ENCODE data around the gene ARHGAP26. TPM values are rescaled to one million over a fixed set of nuclear protein-coding genes. Genes with fewer than 3 reads are reported as not detected.

ARHGAP26 gene
- total RNA-seq, 1 experiment from 2014 or later: 34.5 TPM

DNA sequence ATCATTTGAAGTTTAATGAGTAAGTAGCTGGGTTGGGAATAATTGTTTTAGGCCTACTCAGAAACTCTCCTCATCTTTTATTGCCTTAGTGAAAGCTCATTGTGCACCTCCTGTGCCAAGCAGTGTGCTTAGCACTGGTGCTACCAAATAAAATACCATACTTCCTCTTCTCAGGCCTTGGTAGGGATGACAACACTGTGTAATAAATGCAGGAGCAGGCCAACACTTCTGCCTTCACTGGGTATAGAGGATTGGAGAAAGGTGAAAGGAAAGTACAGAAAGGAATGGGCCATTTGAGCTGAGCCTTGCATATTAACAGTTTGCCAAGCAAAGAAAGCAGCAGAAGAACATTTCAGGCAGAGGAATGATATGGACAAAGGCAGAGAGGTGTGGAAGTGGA is 347.6 kb downstream of the ARHGAP26 start:
- H3K9me2 ChIP-seq (ENCODE audit: insufficient read depth): no peaks in the 10 kb centered on the region
- no peak for TF ChIP-seq EGR1 (IDR thresholded peaks at IDR 0.05; ENCODE audit: low read depth)
- no peak for TF ChIP-seq TCF7L2 (IDR thresholded peaks at IDR 0.05; ENCODE audit: borderline replicate concordance, extremely low read depth, insufficient read depth, insufficient read length)
- TF ChIP-seq, protein P1, sequence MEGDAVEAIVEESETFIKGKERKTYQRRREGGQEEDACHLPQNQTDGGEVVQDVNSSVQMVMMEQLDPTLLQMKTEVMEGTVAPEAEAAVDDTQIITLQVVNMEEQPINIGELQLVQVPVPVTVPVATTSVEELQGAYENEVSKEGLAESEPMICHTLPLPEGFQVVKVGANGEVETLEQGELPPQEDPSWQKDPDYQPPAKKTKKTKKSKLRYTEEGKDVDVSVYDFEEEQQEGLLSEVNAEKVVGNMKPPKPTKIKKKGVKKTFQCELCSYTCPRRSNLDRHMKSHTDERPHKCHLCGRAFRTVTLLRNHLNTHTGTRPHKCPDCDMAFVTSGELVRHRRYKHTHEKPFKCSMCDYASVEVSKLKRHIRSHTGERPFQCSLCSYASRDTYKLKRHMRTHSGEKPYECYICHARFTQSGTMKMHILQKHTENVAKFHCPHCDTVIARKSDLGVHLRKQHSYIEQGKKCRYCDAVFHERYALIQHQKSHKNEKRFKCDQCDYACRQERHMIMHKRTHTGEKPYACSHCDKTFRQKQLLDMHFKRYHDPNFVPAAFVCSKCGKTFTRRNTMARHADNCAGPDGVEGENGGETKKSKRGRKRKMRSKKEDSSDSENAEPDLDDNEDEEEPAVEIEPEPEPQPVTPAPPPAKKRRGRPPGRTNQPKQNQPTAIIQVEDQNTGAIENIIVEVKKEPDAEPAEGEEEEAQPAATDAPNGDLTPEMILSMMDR (IDR thresholded peaks at IDR 0.05 in 2 of 3, conservative IDR thresholded peaks at IDR 0.05 in 1 of 3; ENCODE audit: borderline replicate concordance in 1 of 3, insufficient read depth in 1 of 3, low read depth in 2 of 3, low read length in 2 of 3): no peak
- TF ChIP-seq JUND (IDR thresholded peaks at IDR 0.05): no peak
- TF ChIP-seq YY1 (IDR thresholded peaks at IDR 0.05; ENCODE audit: extremely low read depth, insufficient replicate concordance, low read depth, low read length): no peak
- TF ChIP-seq, protein P2, sequence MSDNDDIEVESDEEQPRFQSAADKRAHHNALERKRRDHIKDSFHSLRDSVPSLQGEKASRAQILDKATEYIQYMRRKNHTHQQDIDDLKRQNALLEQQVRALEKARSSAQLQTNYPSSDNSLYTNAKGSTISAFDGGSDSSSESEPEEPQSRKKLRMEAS (IDR thresholded peaks at IDR 0.05): no peak
- TF ChIP-seq ELF1 (IDR thresholded peaks at IDR 0.05; ENCODE audit: borderline replicate concordance, low read depth): no peak
- no peak for TF ChIP-seq FOSL1 (IDR thresholded peaks at IDR 0.05; ENCODE audit: low read depth)
- TF ChIP-seq ZNF274 (IDR thresholded peaks at IDR 0.05; ENCODE audit: low read depth, low read length): no peak
- TF ChIP-seq, protein P3, sequence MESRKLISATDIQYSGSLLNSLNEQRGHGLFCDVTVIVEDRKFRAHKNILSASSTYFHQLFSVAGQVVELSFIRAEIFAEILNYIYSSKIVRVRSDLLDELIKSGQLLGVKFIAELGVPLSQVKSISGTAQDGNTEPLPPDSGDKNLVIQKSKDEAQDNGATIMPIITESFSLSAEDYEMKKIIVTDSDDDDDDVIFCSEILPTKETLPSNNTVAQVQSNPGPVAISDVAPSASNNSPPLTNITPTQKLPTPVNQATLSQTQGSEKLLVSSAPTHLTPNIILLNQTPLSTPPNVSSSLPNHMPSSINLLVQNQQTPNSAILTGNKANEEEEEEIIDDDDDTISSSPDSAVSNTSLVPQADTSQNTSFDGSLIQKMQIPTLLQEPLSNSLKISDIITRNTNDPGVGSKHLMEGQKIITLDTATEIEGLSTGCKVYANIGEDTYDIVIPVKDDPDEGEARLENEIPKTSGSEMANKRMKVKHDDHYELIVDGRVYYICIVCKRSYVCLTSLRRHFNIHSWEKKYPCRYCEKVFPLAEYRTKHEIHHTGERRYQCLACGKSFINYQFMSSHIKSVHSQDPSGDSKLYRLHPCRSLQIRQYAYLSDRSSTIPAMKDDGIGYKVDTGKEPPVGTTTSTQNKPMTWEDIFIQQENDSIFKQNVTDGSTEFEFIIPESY (IDR thresholded peaks at IDR 0.05; ENCODE audit: extremely low read depth, insufficient replicate concordance, low read length): no peak
- TF ChIP-seq POLR2AphosphoS5 (IDR thresholded peaks at IDR 0.05; ENCODE audit: low read depth, low read length): no peak
- H3K27me3 ChIP-seq (ENCODE audit: insufficient read depth, low read length): no peaks in the 10 kb centered on the region
- H3K36me3 ChIP-seq (ENCODE audit: control insufficient read depth in 1 of 2, insufficient read depth in 2 of 2, low read length in 2 of 2): no peaks in the 10 kb centered on the region
- no peak overlapping the region for H3K4me2 ChIP-seq (ENCODE audit: low read length)
- H3K79me2 ChIP-seq (ENCODE audit: insufficient read depth, low read length): no peaks in the 10 kb centered on the region
- ChIA-PET POLR2A (interaction anchor here (1.1 kb wide), 1 partner anchor 9 kb away, joined by 3 read pairs; no protein-coding TSS in a partner anchor), CTCF (interaction anchor here (0.7 to 1.3 kb wide), 2 partner anchors 12 to 13 kb away, joined by 3 to 4 read pairs; no protein-coding TSS in a partner anchor), RAD21 (ENCODE audit: low non-redundant PET in 1 of 2, low total read pairs in 2 of 2, uncharacterized antibody in 2 of 2, unreplicated experiment in 2 of 2) (no interaction called here)
- H3K9ac ChIP-seq (ENCODE audit: low read length): no peak overlapping the region
- no peak overlapping the region for H3K27ac ChIP-seq (ENCODE audit: low read depth, low read length)
- no peak overlapping the region for H3K4me3 ChIP-seq (replicated peaks in 1 of 2; ENCODE audit: low read depth in 1 of 2, low read length in 2 of 2)
- ATAC-seq: no peak
- no peaks in the 10 kb centered on the region for H4K20me1 ChIP-seq (ENCODE audit: insufficient read depth)
- BruUV-seq (replicated peaks): no TSS peak
- intact Hi-C loops (cut with micrococcal nuclease): no loop called here
- no peak for DNase-seq (ENCODE audit: low read depth, low spot score)
- H3K9me3 ChIP-seq (ENCODE audit: control insufficient read depth in 1 of 2, insufficient read depth in 1 of 2, low read depth in 1 of 2, low read length in 2 of 2): no peaks in the 10 kb centered on the region
- no peak overlapping the region for H2AFZ ChIP-seq (ENCODE audit: low read depth, low read length, poor library complexity, severe bottlenecking)
- peaks cover 0 to 16% of the 10 kb centered on the region in 2 experiments; a peak in 2 of 4 replicates for H3K4me1 ChIP-seq (ENCODE audit: control insufficient read depth in 1 of 2, insufficient read depth in 2 of 2, low read length in 2 of 2)
